ENCODE measurements around the gene PNLIP. TPM values are rescaled to one million over a fixed set of nuclear protein-coding genes. Genes with fewer than 3 reads are reported as not detected.

The PNLIP gene
- total RNA-seq, 2 experiments from 2014 or later = not detected

DNA sequence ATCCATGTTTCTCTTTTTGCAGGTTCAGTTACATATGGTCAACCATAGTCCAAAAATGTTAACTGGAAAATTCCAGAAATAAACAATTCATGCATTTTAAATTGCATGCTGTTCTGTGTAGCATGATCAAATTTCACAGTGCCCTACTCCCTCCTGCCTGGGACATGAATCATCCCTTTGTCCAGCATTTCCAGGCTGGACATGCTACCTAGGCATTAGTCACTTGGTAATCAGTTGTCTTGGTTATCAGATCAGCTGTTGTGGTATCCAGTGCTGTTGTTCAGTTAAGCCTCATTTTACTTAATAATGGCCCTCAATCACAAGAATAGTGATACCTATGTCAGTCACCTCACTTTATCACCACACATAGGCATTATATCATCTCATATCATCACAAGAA lies 7.3 kb upstream of the PNLIP start:
- H3K27ac ChIP-seq (ENCODE audit: low read depth, low read length, poor library complexity, severe bottlenecking) = no peak overlapping the region
- intact Hi-C loops (cut with micrococcal nuclease; ENCODE audit: unreplicated experiment) = no loop called here
- H3K4me2 ChIP-seq (ENCODE audit: low read length) = no peak overlapping the region
- POLR2A ChIA-PET = no interaction called here
- no peak overlapping the region for H2AFZ ChIP-seq (ENCODE audit: low read length)
- H4K20me1 ChIP-seq (ENCODE audit: insufficient read depth, low read length) = no peaks in the 10 kb centered on the region
- TF ChIP-seq, protein P1, sequence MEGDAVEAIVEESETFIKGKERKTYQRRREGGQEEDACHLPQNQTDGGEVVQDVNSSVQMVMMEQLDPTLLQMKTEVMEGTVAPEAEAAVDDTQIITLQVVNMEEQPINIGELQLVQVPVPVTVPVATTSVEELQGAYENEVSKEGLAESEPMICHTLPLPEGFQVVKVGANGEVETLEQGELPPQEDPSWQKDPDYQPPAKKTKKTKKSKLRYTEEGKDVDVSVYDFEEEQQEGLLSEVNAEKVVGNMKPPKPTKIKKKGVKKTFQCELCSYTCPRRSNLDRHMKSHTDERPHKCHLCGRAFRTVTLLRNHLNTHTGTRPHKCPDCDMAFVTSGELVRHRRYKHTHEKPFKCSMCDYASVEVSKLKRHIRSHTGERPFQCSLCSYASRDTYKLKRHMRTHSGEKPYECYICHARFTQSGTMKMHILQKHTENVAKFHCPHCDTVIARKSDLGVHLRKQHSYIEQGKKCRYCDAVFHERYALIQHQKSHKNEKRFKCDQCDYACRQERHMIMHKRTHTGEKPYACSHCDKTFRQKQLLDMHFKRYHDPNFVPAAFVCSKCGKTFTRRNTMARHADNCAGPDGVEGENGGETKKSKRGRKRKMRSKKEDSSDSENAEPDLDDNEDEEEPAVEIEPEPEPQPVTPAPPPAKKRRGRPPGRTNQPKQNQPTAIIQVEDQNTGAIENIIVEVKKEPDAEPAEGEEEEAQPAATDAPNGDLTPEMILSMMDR (conservative IDR thresholded peaks at IDR 0.05; ENCODE audit: low read length) = no peak
- no peak for TF ChIP-seq EZH2phosphoT487 (IDR thresholded peaks at IDR 0.05; ENCODE audit: borderline replicate concordance, low read depth, low read length)
- CTCF ChIA-PET (ENCODE audit: unreplicated experiment) = no interaction called here
- H3K79me2 ChIP-seq (ENCODE audit: insufficient read depth, low read depth, low read length) = no peaks in the 10 kb centered on the region
- H3K9me2 ChIP-seq (ENCODE audit: insufficient read depth, low read length) = no peaks in the 10 kb centered on the region
- H3K4me1 ChIP-seq (ENCODE audit: insufficient read depth, low read length, poor library complexity, severe bottlenecking) = no peaks in the 10 kb centered on the region
- no peaks in the 10 kb centered on the region for H3K9me3 ChIP-seq (ENCODE audit: low read length)
- no peak overlapping the region for H3K4me3 ChIP-seq (ENCODE audit: low read depth, low read length, poor library complexity, severe bottlenecking)
- H3K36me3 ChIP-seq (ENCODE audit: insufficient read depth, low read length) = no peaks in the 10 kb centered on the region
- no peak for DNase-seq (ENCODE audit: low spot score)
- no TSS peak for BruUV-seq (replicated peaks)

DNA sequence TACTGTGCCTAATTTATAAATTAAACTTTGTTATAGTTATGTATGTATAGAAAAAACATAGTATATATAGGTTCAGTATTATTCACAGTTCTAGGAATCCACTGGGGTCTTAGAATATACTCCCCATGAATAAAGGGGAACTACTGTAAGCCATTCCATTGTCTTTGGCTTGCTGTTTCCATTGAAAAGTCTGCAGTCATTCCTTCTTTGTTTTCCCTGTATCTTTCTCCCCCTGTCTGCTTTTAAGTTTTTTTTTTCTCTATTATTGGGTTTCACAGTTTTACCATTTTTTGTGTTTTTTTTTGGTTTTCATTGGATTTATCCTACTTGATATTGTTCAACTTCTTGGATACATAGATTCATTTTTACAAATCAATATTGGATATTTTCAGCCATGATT lies 6.7 kb upstream of the PNLIP start:
- CTCF ChIA-PET (ENCODE audit: unreplicated experiment) = no interaction called here
- no TSS peak for BruUV-seq (replicated peaks)
- no peak overlapping the region for H3K4me2 ChIP-seq (ENCODE audit: low read length)
- no peak overlapping the region for H2AFZ ChIP-seq (ENCODE audit: low read length)
- H3K9me2 ChIP-seq (ENCODE audit: insufficient read depth, low read length) = no peaks in the 10 kb centered on the region
- DNase-seq (ENCODE audit: low spot score) = no peak
- H3K36me3 ChIP-seq (ENCODE audit: insufficient read depth, low read length) = no peaks in the 10 kb centered on the region
- H4K20me1 ChIP-seq (ENCODE audit: insufficient read depth, low read length) = no peaks in the 10 kb centered on the region
- H3K9me3 ChIP-seq (ENCODE audit: low read length) = no peaks in the 10 kb centered on the region
- intact Hi-C loops (cut with micrococcal nuclease; ENCODE audit: unreplicated experiment) = no loop called here
- TF ChIP-seq, protein P1 (conservative IDR thresholded peaks at IDR 0.05; ENCODE audit: low read length) = no peak
- TF ChIP-seq EZH2phosphoT487 (IDR thresholded peaks at IDR 0.05; ENCODE audit: borderline replicate concordance, low read depth, low read length) = no peak
- no peaks in the 10 kb centered on the region for H3K79me2 ChIP-seq (ENCODE audit: insufficient read depth, low read depth, low read length)
- POLR2A ChIA-PET = no interaction called here
- no peak overlapping the region for H3K4me3 ChIP-seq (ENCODE audit: low read depth, low read length, poor library complexity, severe bottlenecking)
- no peak overlapping the region for H3K27ac ChIP-seq (ENCODE audit: low read depth, low read length, poor library complexity, severe bottlenecking)
- no peaks in the 10 kb centered on the region for H3K4me1 ChIP-seq (ENCODE audit: insufficient read depth, low read length, poor library complexity, severe bottlenecking)

DNA sequence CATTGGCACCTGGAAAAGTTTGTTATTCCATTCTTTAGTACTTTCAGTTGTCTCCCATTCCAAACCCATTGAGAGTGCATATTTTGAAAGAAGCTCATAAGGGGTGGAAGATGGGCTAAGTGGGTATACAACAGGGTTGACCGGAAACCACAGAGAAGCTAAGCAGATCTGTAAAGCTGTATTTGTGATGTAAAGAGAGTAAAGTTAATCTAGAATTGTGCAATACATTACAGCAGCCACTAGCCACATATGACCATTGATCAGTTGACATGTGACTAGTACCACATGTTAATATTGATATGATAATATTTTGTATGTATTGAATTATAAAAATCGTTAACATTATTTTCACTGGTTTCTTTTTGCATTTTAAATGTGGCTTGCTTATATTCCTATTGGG lies 4.9 kb upstream of the PNLIP start:
- Histone ChIP-seq H3K9me3 (ENCODE audit: low read length) (no peaks in the 10 kb centered on the region), H3K9me2 (ENCODE audit: insufficient read depth, low read length) (no peaks in the 10 kb centered on the region), H3K79me2 (ENCODE audit: insufficient read depth, low read depth, low read length) (no peaks in the 10 kb centered on the region), H2AFZ (ENCODE audit: low read length) (no peak overlapping the region), H4K20me1 (ENCODE audit: insufficient read depth, low read length) (no peaks in the 10 kb centered on the region), H3K4me3 (ENCODE audit: low read depth, low read length, poor library complexity, severe bottlenecking) (no peak overlapping the region), H3K27ac (ENCODE audit: low read depth, low read length, poor library complexity, severe bottlenecking) (no peak overlapping the region), H3K36me3 (ENCODE audit: insufficient read depth, low read length) (no peaks in the 10 kb centered on the region), H3K4me1 (ENCODE audit: insufficient read depth, low read length, poor library complexity, severe bottlenecking) (no peaks in the 10 kb centered on the region), H3K4me2 (ENCODE audit: low read length) (no peak overlapping the region)
- DNase-seq (ENCODE audit: low spot score) = no peak
- ChIA-PET CTCF (ENCODE audit: unreplicated experiment) (no interaction called here), POLR2A (interaction anchor here (0.7 kb wide), 1 partner anchor 76 kb away, joined by 4 read pairs; no protein-coding TSS in a partner anchor)
- no TSS peak for BruUV-seq (replicated peaks)
- intact Hi-C loops (cut with micrococcal nuclease; ENCODE audit: unreplicated experiment) = no loop called here
- TF ChIP-seq, protein P1 (conservative IDR thresholded peaks at IDR 0.05; ENCODE audit: low read length) = no peak
- TF ChIP-seq EZH2phosphoT487 (IDR thresholded peaks at IDR 0.05; ENCODE audit: borderline replicate concordance, low read depth, low read length) = no peak
